H1 (cell line): Measurements from ENCODE around the gene CD300A. TPM values are rescaled to one million over a fixed set of nuclear protein-coding genes. Genes with fewer than 3 reads are reported as not detected.

Source experiments
- CTCF ChIA-PET: fragments of 300-600 bp; sonication (Branson Sonifier 250); formaldehyde crosslinking; loops from one replicate; lab custom pipeline; 2021; ENCODE audit not compliant: partially characterized antibody; lab: Charles Lee
- POLR2A ChIA-PET: fragments of 300-600 bp; sonication (Branson Sonifier 250); formaldehyde crosslinking; loops from one replicate; lab custom pipeline; 2021; ENCODE audit warnings: inconsistent platforms; ENCODE audit not compliant: partially characterized antibody; lab: Charles Lee
- DNase-seq, 2 experiments: peaks; one replicate each; pipeline versions ENCODE4 v3.0.0 to v3.0.0-alpha.2; 2010 to 2022; ENCODE audit warnings: low spot score in 2 of 2, low read depth in 1 of 2, mixed read lengths in 1 of 2
- FAIRE-seq: peaks from 2 replicates; lab custom pipeline; 2011; peaks lifted over from hg19 to GRCh38; lab: Jason Lieb, UNC
- H2AFZ ChIP-seq: 2 replicates; pipeline ENCODE4 v1.8.1; 2012; ENCODE audit warnings: low read length, inconsistent platforms
- H2AK5ac ChIP-seq: 2 replicates; pipeline ENCODE4 v1.6.1; 2013; ENCODE audit warnings: low read depth, low read length
- H2BK120ac ChIP-seq: replicated peaks from 2 replicates; pipeline ENCODE3; 2013; ENCODE audit warnings: low read depth, low read length, inconsistent platforms
- H2BK12ac ChIP-seq: 2 replicates; pipeline ENCODE4 v1.6.1; 2013; ENCODE audit warnings: low read depth, low read length
- H2BK15ac ChIP-seq: 2 replicates; pipeline ENCODE4 v1.6.1; 2013; ENCODE audit warnings: low read length
- H2BK20ac ChIP-seq: 2 replicates; pipeline ENCODE4 v1.6.1; 2013; ENCODE audit warnings: low read length
- H2BK5ac ChIP-seq: 2 replicates; pipeline ENCODE4 v1.6.1; 2013; ENCODE audit warnings: low read depth, low read length
- H3K14ac ChIP-seq: 2 replicates; pipeline ENCODE4 v1.6.1; 2013; ENCODE audit warnings: inconsistent platforms; ENCODE audit not compliant: insufficient read length
- H3K18ac ChIP-seq: 2 replicates; pipeline ENCODE4 v1.6.1; 2013; ENCODE audit warnings: low read length; ENCODE audit errors: extremely low read depth
- H3K23ac ChIP-seq: 2 replicates; pipeline ENCODE4 v1.6.1; 2013; ENCODE audit warnings: inconsistent platforms; ENCODE audit not compliant: insufficient read length
- H3K23me2 ChIP-seq: 2 replicates; pipeline ENCODE4 v1.6.1; 2013; ENCODE audit warnings: low read depth, low read length
- H3K27ac ChIP-seq: 2 replicates; pipeline ENCODE4 v1.6.1; 2011; ENCODE audit warnings: low read depth, low read length, inconsistent platforms
- H3K27me3 ChIP-seq, 4 experiments: replicated peaks in 1 of 4; 1 replicate in 1 of 4; 2 replicates in 3 of 4; pipeline versions ENCODE4 v1.6.1 to v1.8.1; 2011 to 2013; ENCODE audit warnings: low read length in 3 of 4, mild to moderate bottlenecking in 3 of 4, inconsistent platforms in 2 of 4, mixed read lengths in 2 of 4, moderate library complexity in 1 of 4; ENCODE audit not compliant: control insufficient read depth in 3 of 4, insufficient read depth in 3 of 4; ENCODE audit errors: extremely low read depth in 1 of 4
- H3K36me3 ChIP-seq, 4 experiments: 2 replicates each; pipeline versions ENCODE4 v1.6.1 to v1.8.1; 2011 to 2013; ENCODE audit warnings: mild to moderate bottlenecking in 4 of 4, low read length in 3 of 4, moderate library complexity in 2 of 4, control low read depth in 1 of 4, inconsistent platforms in 1 of 4; ENCODE audit not compliant: insufficient read depth in 4 of 4, control insufficient read depth in 2 of 4
- H3K4ac ChIP-seq: replicated peaks from 2 replicates; pipeline ENCODE3; 2013; ENCODE audit warnings: low read length, low read depth, mixed read lengths, inconsistent platforms; ENCODE audit not compliant: insufficient read length
- H3K4me1 ChIP-seq, 4 experiments: replicated peaks in 1 of 4; 1 replicate in 1 of 4; 2 replicates in 3 of 4; pipeline versions ENCODE4 v1.6.1 to v1.8.1; 2011 to 2013; ENCODE audit warnings: low read length in 3 of 4, inconsistent platforms in 2 of 4, mixed read lengths in 1 of 4; ENCODE audit not compliant: insufficient read depth in 4 of 4, control insufficient read depth in 3 of 4
- H3K4me2 ChIP-seq, 2 experiments: 2 replicates each; pipeline versions ENCODE4 v1.6.1 to v1.8.1; 2011 to 2013; ENCODE audit warnings: low read depth in 2 of 2, low read length in 2 of 2, control low read depth in 1 of 2, inconsistent platforms in 1 of 2, mild to moderate bottlenecking in 1 of 2; ENCODE audit not compliant: insufficient read depth in 1 of 2
- H3K4me3 ChIP-seq, 4 experiments: fragments of 200-600, 300-600 bp in 1 of 4; sonication (generic), shearing (Covaris generic), sonication (Bioruptor Twin) in 1 of 4; 2 replicates each; pipeline versions ENCODE4 v1.5.1 to v1.8.1; 2011 to 2016; ENCODE audit warnings: low read length in 4 of 4, low read depth in 3 of 4, control low read depth in 2 of 4, inconsistent platforms in 2 of 4, mild to moderate bottlenecking in 2 of 4, mixed read lengths in 1 of 4, moderate library complexity in 1 of 4; ENCODE audit not compliant: insufficient read depth in 2 of 4; ENCODE audit errors: extremely low read depth in 1 of 4
- H3K56ac ChIP-seq: replicated peaks from 2 replicates; pipeline ENCODE3; 2013; ENCODE audit warnings: low read depth, mild to moderate bottlenecking, mixed read lengths, low read length, inconsistent platforms; ENCODE audit not compliant: insufficient read length
- H3K79me1 ChIP-seq: 2 replicates; pipeline ENCODE4 v1.6.1; 2013; ENCODE audit warnings: low read depth, low read length, control low read depth
- H3K79me2 ChIP-seq, 2 experiments: 2 replicates each; pipeline versions ENCODE4 v1.6.1 to v1.8.1; 2012 to 2013; ENCODE audit warnings: low read length in 2 of 2, mild to moderate bottlenecking in 2 of 2, inconsistent platforms in 1 of 2; ENCODE audit not compliant: insufficient read depth in 2 of 2, control insufficient read depth in 1 of 2
- H3K9ac ChIP-seq, 4 experiments: replicated peaks in 1 of 4; 1 replicate in 1 of 4; 2 replicates in 3 of 4; pipeline versions ENCODE4 v1.6.1 to v1.8.1; 2011 to 2013; ENCODE audit warnings: low read depth in 3 of 4, low read length in 3 of 4, control low read depth in 2 of 4, mild to moderate bottlenecking in 2 of 4, moderate library complexity in 2 of 4, inconsistent platforms in 1 of 4; ENCODE audit errors: extremely low read depth in 1 of 4
- H3K9me3 ChIP-seq, 2 experiments: 2 replicates each; pipeline versions ENCODE4 v1.6.1 to v1.8.1; 2012 to 2013; ENCODE audit warnings: mild to moderate bottlenecking in 2 of 2, moderate library complexity in 2 of 2, control low read depth in 1 of 2, inconsistent platforms in 1 of 2, low read depth in 1 of 2, low read length in 1 of 2, mixed read lengths in 1 of 2; ENCODE audit not compliant: insufficient read depth in 2 of 2
- H4K20me1 ChIP-seq, 2 experiments: replicated peaks in 1 of 2; 2 replicates each; pipeline versions ENCODE3 to v1.8.1; 2011 to 2013; ENCODE audit warnings: inconsistent platforms in 2 of 2, low read length in 2 of 2, mild to moderate bottlenecking in 1 of 2; ENCODE audit not compliant: insufficient read depth in 2 of 2, control insufficient read depth in 1 of 2
- H4K5ac ChIP-seq: 2 replicates; pipeline ENCODE4 v1.6.1; 2013; ENCODE audit warnings: low read length, low read depth, mixed read lengths, inconsistent platforms; ENCODE audit not compliant: insufficient read length
- H4K8ac ChIP-seq: 2 replicates; pipeline ENCODE4 v1.8.0; 2013; ENCODE audit warnings: mild to moderate bottlenecking, moderate library complexity, low read length, inconsistent platforms; ENCODE audit not compliant: insufficient read depth; ENCODE audit errors: extremely low read depth
- H4K91ac ChIP-seq: replicated peaks from 2 replicates; pipeline ENCODE3; 2013; ENCODE audit warnings: low read length, mixed read lengths, inconsistent platforms; ENCODE audit not compliant: insufficient read length
- CEBPB ChIP-seq: IDR thresholded peaks from 2 replicates; pipeline ENCODE4 v1.6.1; 2012; ENCODE audit warnings: low read depth, low read length
- CHD1 ChIP-seq: IDR thresholded peaks from 2 replicates; pipeline ENCODE4 v1.6.1; 2012; ENCODE audit warnings: low read depth, low read length, improper control_type of control experiment
- JUND ChIP-seq: IDR thresholded peaks from 2 replicates; pipeline ENCODE4 v1.6.1; 2011; ENCODE audit warnings: mild to moderate bottlenecking, improper control_type of control experiment, low read length
- RNF2 ChIP-seq: fragments of 200-900, 300-1000 bp; sonication (generic); IDR thresholded peaks from 2 replicates; pipeline ENCODE4 v1.7.1; 2016; ENCODE audit warnings: borderline replicate concordance, low read depth, mild to moderate bottlenecking, antibody characterized with exemption, low read length; ENCODE audit not compliant: poor library complexity, severe bottlenecking; ENCODE audit errors: missing control alignments
- SIN3A ChIP-seq, 2 experiments: IDR thresholded peaks in 1 of 2; conservative IDR thresholded peaks in 1 of 2; 2 replicates each; pipeline ENCODE4 v1.6.1; 2011 to 2012; ENCODE audit warnings: low read length in 2 of 2, improper control_type of control experiment in 1 of 2, low read depth in 1 of 2, mild to moderate bottlenecking in 1 of 2
- SP2 ChIP-seq: IDR thresholded peaks from 2 replicates; pipeline ENCODE4 v1.6.1; 2012; ENCODE audit warnings: mild to moderate bottlenecking, low read length, inconsistent platforms
- SUZ12 ChIP-seq: fragments of 200-600 bp; sonication (generic); IDR thresholded peaks from 2 replicates; pipeline ENCODE4 v1.6.1; 2012; ENCODE audit warnings: mild to moderate bottlenecking, inconsistent platforms, low read length, moderate library complexity, mixed read lengths
- TEAD4 ChIP-seq: IDR thresholded peaks from 2 replicates; pipeline ENCODE4 v1.6.1; 2012; ENCODE audit warnings: low read depth, low read length, inconsistent platforms, mixed read lengths
- WGBS, 2 experiments: shearing (Covaris generic) in 1 of 2; methylation state at CpG; one replicate each; pipeline versions ENCODE4 v1.1.6 to v1.1.7; 2013 to 2015; ENCODE audit warnings: low lambda C conversion rate in 2 of 2, mixed read lengths in 2 of 2, inconsistent platforms in 1 of 2, low coverage in 1 of 2, missing lambda C conversion rate in 1 of 2; ENCODE audit not compliant: insufficient replicate concordance in 2 of 2, insufficient coverage in 1 of 2, insufficient read length in 1 of 2; ENCODE audit errors: extremely low coverage in 1 of 2, missing lambda C conversion rate in 1 of 2; 5-methylcytosine and 5-hydroxymethylcytosine counted together
- polyA plus RNA-seq, 7 experiments: library from polyadenylated mRNA; depleted of rRNA in 3 of 7; stranded (reverse) in 5 of 7; unstranded in 2 of 7; fragments of >200 nt in 5 of 7; fragments of 200-250 nt in 2 of 7; gene quantifications; 1 replicate in 5 of 7; 2 replicates in 1 of 7; 4 replicates in 1 of 7; pipeline versions ENCODE4 v1.2.1 to v1.2.3, GENCODE V29; 2011 to 2013; ENCODE audit warnings: missing spikeins in 2 of 7, mixed read lengths in 2 of 7
- total RNA-seq: library from RNA; stranded (reverse); fragmentation: NEBNext Ultra II Directional; extraction: Animal tissue kit (Norgen Biotek cat#: 25700); gene quantifications from 2 replicates; pipeline ENCODE4 v1.2.1, GENCODE V29; 2021
- TF ChIP-seq, protein P1 (sequence below): IDR thresholded peaks from 2 replicates; pipeline ENCODE4 v1.6.1; 2012; ENCODE audit warnings: low read length, inconsistent platforms

CD300A gene
- total and polyA plus RNA-seq, 2 of the 8 experiments (the other 6 are each of a cell fraction or from before 2014, with no cell fraction given), result 0.52 to 1.3 TPM

DNA sequence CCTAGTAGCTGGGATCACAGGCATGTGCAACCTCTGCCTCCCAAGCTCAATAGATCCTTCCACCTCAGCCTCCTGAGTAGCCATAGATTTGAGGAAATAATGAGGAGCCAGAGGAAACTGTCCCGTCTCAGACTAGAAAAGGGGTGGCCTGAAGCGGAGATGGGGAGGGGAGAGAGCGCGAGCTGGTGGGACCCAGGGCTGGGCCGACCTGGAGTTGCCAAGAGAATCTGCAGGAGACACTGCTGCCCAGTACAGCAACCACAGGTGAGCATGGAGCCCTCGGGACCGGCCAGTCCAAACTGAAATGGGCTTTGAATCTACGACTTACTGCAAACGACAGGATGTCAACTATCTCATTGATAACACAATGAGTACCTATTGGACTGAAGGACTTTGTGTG lies 24.3 kb downstream of the CD300A start:
- DNase-seq, result no peak
- no peak overlapping the region for H4K8ac ChIP-seq
- no peaks in the 10 kb centered on the region for H3K27me3 ChIP-seq
- no peak overlapping the region for H3K4ac ChIP-seq
- H4K91ac ChIP-seq, result no peak overlapping the region
- no peak overlapping the region for H3K9ac ChIP-seq
- CTCF ChIA-PET, result interaction anchor here (0.6 to 5.0 kb wide), 11 partner anchors 10 to 185 kb away, joined by 3 to 60 read pairs (median 6); partner anchors contain the start of genes CD300A and GPR142
- no peak overlapping the region for H2AFZ ChIP-seq
- no peaks in the 10 kb centered on the region for H3K36me3 ChIP-seq
- no peaks in the 10 kb centered on the region for H3K79me1 ChIP-seq
- H2BK20ac ChIP-seq, result no peak overlapping the region
- H2BK120ac ChIP-seq, result no peak overlapping the region
- H2BK15ac ChIP-seq, result no peak overlapping the region
- no peak overlapping the region for H2BK5ac ChIP-seq
- TF ChIP-seq SP2, result no peak
- TF ChIP-seq, protein P1, sequence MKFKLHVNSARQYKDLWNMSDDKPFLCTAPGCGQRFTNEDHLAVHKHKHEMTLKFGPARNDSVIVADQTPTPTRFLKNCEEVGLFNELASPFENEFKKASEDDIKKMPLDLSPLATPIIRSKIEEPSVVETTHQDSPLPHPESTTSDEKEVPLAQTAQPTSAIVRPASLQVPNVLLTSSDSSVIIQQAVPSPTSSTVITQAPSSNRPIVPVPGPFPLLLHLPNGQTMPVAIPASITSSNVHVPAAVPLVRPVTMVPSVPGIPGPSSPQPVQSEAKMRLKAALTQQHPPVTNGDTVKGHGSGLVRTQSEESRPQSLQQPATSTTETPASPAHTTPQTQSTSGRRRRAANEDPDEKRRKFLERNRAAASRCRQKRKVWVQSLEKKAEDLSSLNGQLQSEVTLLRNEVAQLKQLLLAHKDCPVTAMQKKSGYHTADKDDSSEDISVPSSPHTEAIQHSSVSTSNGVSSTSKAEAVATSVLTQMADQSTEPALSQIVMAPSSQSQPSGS, result no peak
- TF ChIP-seq JUND, result no peak
- TF ChIP-seq CEBPB, result no peak
- no peak for TF ChIP-seq SUZ12
- no peak for TF ChIP-seq CHD1
- no peak for TF ChIP-seq SIN3A (conservative IDR thresholded peaks at IDR 0.05 in 1 of 2, IDR thresholded peaks at IDR 0.05 in 1 of 2; ENCODE audit: low read depth in 1 of 2, low read length in 2 of 2)
- TF ChIP-seq RNF2, result no peak
- TF ChIP-seq TEAD4, result no peak
- TF ChIP-seq, all 59 proteins: peak for 0
- Histone ChIP-seq H3K56ac (peak overlapping the region; percentile 30), H3K79me2 (no peaks in the 10 kb centered on the region), H4K5ac (no peak overlapping the region), H2AK5ac (no peak overlapping the region), H3K4me2 (no peak overlapping the region), H3K4me1 (no peaks in the 10 kb centered on the region), H4K20me1 (no peaks in the 10 kb centered on the region), H2BK12ac (no peak overlapping the region), H3K27ac (no peak overlapping the region), H3K4me3 (no peak overlapping the region), H3K18ac (no peak overlapping the region), H3K23ac (no peak overlapping the region), H3K23me2 (no peaks in the 10 kb centered on the region), H3K14ac (no peak overlapping the region), H3K9me3 (no peaks in the 10 kb centered on the region; a peak in 1 of 4 replicates)
- 89% methylated on average over 9 of the region's 9 CpGs; no CpG with 5 or more reads in 1 of the 2 experiments for WGBS, 2 experiments
- FAIRE-seq, result no peak
- POLR2A ChIA-PET, result no interaction called here
